GM18498 (cell line): Measurements from ENCODE around the gene PVALEF.
"Not testable (repeated sequence)": the region's sequence is repeated elsewhere in the genome, so short reads cannot be mapped to it uniquely, and the experiment has no call there.

ENCODE experiments used
- ATAC-seq: cut with Tn5 transposase; IDR thresholded peaks from one replicate; pipeline ENCODE4 v1.9.1; 2021; ENCODE audit warnings: mild to moderate bottlenecking, moderate library complexity; ENCODE audit not compliant: unreplicated experiment

Gene PVALEF

DNA sequence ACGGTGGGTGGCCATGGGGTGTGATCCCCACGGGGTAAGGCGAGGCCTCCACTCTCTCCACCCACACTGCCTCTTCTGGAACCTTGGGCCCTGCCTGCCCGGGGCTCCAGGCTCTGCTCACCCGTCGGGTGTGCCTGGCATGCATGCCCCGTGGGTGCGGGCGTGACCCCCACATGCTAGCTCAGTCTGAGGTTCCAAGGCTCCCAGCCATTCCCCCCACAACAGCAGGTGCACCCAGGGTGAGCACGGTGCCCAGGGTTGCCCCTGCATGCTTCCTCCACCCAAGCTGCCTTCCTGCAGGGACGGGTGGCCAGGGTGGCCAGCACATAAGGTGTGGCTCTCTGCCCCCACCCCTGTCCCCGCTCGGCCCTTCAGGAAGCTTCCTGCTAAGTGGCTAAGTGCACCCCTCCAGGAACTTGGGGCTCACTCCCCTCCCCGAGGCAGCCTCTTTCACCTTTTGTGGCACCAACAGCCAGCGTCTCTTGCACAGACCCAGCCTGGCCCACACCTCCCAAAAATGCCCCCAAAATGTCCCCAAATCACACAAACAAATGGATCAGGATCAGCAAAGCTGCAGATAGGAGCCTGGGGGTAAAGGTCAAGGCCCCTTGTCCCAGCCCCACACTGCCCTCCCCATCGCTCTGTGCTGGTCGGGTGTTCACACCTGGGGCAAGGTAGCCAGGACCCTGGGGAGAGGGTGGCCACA, 21.4 kb upstream of the PVALEF start:
- ATAC-seq, result no peak

DNA sequence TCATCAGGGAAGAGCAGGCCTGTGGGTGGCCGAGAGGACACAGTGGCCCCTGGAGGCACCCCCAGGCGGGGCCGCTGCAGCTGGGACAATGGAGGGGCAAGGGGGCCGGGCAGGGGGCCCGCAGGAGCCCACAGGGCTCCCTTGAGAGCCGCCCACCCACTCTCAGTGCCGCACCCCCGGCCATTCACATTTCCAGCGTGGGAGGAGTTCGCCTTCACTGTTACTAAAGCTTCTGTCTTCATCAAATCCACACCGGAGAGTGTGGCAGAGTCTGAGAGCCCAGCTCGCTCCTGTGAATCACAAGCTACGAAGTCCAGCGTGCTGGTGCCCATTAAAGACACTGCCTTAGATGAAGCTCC, 20.9 kb upstream of the PVALEF start:
- ATAC-seq, result no peak

- ATAC-seq, result not testable (repeated sequence)
These were observed 19.1 kb upstream of the PVALEF start for GRCh38 chr17:81146208-81146607.

DNA sequence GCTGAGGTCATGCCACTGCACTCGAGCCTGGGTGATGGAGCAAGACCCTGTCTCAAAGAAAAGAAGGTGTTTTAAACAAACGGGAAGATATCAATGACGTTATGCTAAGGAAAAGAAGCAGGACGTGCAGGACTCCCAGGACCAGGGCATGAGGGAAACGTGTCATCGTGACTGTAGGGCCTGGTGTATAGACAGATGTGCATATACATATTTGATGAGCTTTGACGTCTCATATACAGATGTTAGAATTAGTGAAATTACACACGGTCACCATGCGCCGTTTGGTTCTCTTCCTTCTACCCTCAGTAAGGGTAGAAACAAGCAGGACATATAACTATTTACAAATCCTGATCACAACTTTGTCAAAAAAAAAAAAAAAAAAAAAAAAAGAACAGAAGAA, 17.6 kb upstream of the PVALEF start:
- ATAC-seq, result no peak

GRCh38 chr17:81148571-81148970, 16.7 kb upstream of the PVALEF start:
- no peak for ATAC-seq

- ATAC-seq, result no peak
These were observed 16.2 kb upstream of the PVALEF start for GRCh38 chr17:81148986-81149533.

DNA sequence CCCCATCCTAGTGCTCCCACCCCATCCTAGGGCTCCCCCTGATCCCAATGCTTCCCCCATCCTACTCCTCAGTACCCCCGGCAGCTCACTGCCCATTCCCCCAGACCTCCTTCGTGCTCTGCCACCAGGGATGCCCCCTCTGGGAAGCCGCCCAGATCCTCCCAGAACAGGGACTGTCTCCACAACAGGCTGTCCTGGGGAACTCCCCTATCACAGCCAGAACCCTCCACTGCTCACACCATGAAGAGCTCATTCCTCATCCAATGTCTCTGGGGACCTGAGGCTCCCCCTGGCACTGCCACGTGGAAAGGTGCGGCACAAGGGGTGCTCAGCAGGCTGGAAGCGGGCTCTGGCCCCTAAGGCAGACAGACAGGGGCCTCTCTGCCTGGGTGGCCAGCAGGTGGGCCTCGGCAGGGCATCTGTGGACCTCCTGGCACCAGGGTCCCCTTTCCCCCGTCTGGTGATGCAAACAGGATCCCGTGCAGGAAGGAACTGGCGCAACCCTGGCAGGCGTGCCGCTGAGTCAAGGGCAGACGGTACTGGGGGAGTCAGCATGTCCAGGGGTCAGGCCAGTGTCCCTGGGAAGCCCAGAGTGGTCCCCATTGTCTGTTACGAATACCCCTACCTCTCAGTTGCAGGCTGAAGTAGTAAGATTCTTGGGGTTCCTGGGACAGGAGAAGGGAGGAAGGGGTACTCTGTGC, 14.8 kb upstream of the PVALEF start:
- ATAC-seq, result no peak

GRCh38 chr17:81151278-81151677, 14.0 kb upstream of the PVALEF start:
- no peak for ATAC-seq

DNA sequence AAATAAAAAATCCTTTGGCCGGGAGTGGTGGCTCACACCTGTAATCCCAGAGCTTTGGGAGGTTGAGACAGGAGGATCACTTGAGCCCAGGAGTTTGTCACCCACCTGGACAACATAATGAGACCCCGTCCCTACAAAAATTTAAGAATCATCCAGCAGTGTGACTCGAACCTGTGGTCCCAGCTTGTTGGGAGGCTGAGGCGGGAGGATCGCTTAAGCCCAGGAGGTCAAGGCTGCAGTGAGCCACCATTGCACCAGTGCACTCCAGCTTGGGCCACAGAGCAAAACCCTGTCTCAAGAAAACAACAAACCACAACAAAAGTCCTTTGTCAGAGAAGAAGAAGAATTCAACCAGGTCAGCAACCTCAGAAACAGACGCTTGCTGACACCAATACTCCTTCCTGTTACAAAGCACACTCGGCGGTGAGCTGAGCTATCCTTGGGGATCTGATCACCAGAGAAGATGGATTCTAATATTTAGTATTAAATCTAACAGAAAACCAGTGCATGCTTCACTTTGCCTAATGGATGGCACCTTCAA, 12.9 kb upstream of the PVALEF start:
- no peak for ATAC-seq

- no peak for ATAC-seq
These were observed 11.9 kb upstream of the PVALEF start for GRCh38 chr17:81153340-81153803.

GRCh38 chr17:81154016-81154415, 11.3 kb upstream of the PVALEF start:
- not testable (repeated sequence) for ATAC-seq

DNA sequence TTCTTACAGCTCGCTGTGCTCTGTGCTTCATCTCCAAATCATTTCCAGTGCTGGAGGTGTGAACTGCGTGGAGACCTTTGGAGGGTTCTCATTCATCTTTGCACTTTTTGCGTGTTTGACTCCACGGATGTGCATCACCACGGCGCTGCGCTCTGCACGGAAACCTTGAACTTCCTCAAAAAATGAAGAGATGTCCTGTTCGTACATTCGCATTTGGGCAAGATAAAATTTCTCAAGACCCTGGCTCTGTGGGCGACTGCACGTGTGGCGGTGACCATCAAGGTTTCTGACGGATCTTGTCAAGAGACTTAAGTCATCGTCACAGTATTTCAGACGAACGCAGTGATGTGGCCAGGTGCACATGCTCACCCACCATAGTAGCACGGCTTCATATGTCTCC, 10.3 kb upstream of the PVALEF start:
- no peak for ATAC-seq

GRCh38 chr17:81156866-81157805, 8.2 kb upstream of the PVALEF start:
- ATAC-seq, result no peak

GRCh38 chr17:81157848-81158687, 7.2 kb upstream of the PVALEF start:
- no peak for ATAC-seq

DNA sequence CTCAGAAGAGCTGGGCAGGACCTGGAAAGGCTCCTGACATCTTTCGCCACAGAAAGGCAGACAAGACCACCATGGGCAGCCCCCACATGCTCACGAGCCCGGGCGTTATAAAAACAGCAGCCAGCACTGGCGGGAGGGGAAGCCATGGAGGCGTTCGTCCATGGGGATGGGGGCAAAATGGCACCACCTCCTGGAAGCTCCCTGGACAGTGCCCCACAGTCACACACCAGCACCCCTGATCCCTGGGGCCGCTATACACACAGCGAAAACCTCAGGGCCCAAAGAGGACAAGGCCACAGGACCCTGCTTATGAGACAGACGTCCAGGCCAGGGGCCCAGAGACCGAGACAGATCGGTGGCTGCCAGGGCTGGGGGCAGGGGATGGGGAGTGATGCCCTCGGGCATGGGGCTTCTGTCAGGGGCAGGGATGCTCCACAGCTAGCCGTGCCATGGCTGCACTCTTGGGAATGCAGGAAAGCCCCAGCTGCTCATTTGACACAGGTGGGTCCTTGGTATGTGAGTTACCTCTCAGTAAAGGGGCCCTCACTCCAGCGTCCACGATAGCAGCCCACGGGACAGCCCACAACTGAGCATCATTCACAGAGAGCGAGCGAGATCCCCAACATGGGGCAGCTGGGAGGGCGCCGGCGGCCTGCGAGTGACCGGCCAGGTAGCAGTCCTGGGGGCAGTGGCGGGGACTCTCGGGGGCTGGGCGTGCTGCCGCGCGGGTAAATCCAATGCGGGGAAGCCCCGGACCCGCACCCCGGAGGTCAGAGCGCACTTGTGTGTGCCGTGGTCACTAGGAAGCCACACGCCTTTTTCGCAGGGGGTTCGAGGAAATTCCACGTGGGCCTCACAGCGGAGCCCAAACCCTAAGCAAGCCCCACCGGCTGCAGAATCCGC, 6.4 kb upstream of the PVALEF start:
- no peak for ATAC-seq

DNA sequence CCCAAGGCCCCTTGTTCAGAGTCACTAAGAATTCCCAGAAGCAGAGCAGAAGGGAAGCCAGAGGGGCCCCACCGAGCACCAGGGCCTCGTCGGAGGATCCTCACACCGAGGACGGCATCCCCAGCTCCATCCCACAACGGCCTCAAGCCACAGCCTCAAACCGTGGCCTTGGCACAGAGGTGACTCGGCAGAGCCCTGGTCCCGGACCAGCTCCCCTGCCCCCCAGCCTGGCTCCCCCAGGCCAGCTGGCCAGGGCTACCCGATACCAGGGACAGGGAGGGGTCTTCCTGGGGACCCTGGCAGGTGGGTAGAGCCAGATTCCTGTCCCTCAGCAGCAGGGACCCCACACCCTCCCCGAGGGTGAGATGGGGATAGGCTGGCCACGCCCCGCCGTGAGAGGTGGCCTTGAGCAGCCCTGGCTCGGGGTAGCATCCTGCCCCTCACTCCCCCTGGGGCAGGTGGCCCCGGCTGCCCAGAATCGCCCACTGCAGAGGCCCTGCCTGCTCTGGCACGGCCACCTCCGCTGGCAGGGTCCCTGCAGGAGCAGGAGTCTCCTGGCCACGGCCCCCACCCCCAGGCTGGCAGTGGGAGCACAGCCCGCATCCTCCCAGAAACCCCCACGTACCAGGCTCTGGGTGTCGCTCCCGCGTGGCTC, 5.6 kb upstream of the PVALEF start:
- ATAC-seq, result no peak

- no peak for ATAC-seq
These were observed 5.0 kb upstream of the PVALEF start for GRCh38 chr17:81160306-81160705.

- no peak for ATAC-seq
These were observed 4.4 kb upstream of the PVALEF start for GRCh38 chr17:81160747-81161453.
